ENCODE results near the gene C4A. TPM values are rescaled to one million over a fixed set of nuclear protein-coding genes. Genes with fewer than 3 reads are reported as not detected.

Gene C4A
- polyA plus RNA-seq, 1 donor (not counting 4 experiments of a cell fraction or from before 2014, with no cell fraction given) = 1.2 TPM

- H3K9me3 ChIP-seq (ENCODE audit: control insufficient read depth, low read depth, low read length) = no peaks in the 10 kb centered on the region
- no peaks in the 10 kb centered on the region for H4K20me1 ChIP-seq (ENCODE audit: control insufficient read depth, extremely low read depth, insufficient read depth, low read length)
- DNase-seq (ENCODE audit: low read depth, low spot score) (no peak), FAIRE-seq (no peak)
- dilution Hi-C loops (cut with MboI; ENCODE audit: extremely low pct_ligation_motif_present, low sequenced_read_pairs) = no loop called here
- H3K27me3 ChIP-seq (ENCODE audit: control insufficient read depth, extremely low read depth, insufficient read depth, low read length) = peaks cover 5% of the 10 kb centered on the region
- H3K9ac ChIP-seq (ENCODE audit: control insufficient read depth, extremely low read depth, insufficient read depth, low read length) = no peak overlapping the region
- no peaks in the 10 kb centered on the region for H3K79me2 ChIP-seq (ENCODE audit: control insufficient read depth, insufficient read depth, low read length)
- peaks cover 8 to 16% of the 10 kb centered on the region in 2 experiments for H3K36me3 ChIP-seq (ENCODE audit: control insufficient read depth in 2 of 2, extremely low read depth in 1 of 2, insufficient read depth in 2 of 2, low read length in 2 of 2)
- no peak overlapping the region for H2AFZ ChIP-seq (ENCODE audit: control insufficient read depth, low read length)
- no peak for TF ChIP-seq EZH2 (IDR thresholded peaks at IDR 0.05; ENCODE audit: low read length)
- TF ChIP-seq CTCF (optimal IDR thresholded peaks at IDR 0.05 in 1 of 3, IDR thresholded peaks at IDR 0.05 in 1 of 3, conservative IDR thresholded peaks at IDR 0.05 in 1 of 3; ENCODE audit: extremely low read depth in 1 of 3, insufficient read depth in 2 of 3, low read length in 3 of 3) = no peak
- H3K9me1 ChIP-seq (ENCODE audit: control insufficient read depth, extremely low read depth, insufficient read depth, low read length) = no peaks in the 10 kb centered on the region
- no peak overlapping the region for H3K4me2 ChIP-seq (ENCODE audit: control insufficient read depth, extremely low read depth, insufficient read depth, low read depth, low read length)
- no peak overlapping the region for H3K4me3 ChIP-seq (ENCODE audit: control insufficient read depth in 2 of 3, extremely low read depth in 1 of 3, insufficient read depth in 2 of 3, low read depth in 1 of 3, low read length in 3 of 3)
- H3K4me1 ChIP-seq (ENCODE audit: control insufficient read depth, extremely low read depth, insufficient read depth, low read length) = peaks cover 21% of the 10 kb centered on the region
- no peak overlapping the region for H3K27ac ChIP-seq (ENCODE audit: control insufficient read depth, insufficient read depth, low read length)
These were observed 34.0 kb upstream of the C4A start for GRCh38 chr6:31947864-31948263.

GRCh38 chr6:31948306-31948705 lies 33.6 kb upstream of the C4A start:
- FAIRE-seq (no peak), DNase-seq (ENCODE audit: low read depth, low spot score) (no peak)
- no peak overlapping the region for H3K9ac ChIP-seq (ENCODE audit: control insufficient read depth, extremely low read depth, insufficient read depth, low read length)
- no peaks in the 10 kb centered on the region for H4K20me1 ChIP-seq (ENCODE audit: control insufficient read depth, extremely low read depth, insufficient read depth, low read length)
- peaks cover 13 to 18% of the 10 kb centered on the region in 2 experiments for H3K36me3 ChIP-seq (ENCODE audit: control insufficient read depth in 2 of 2, extremely low read depth in 1 of 2, insufficient read depth in 2 of 2, low read length in 2 of 2)
- H3K4me2 ChIP-seq (ENCODE audit: control insufficient read depth, extremely low read depth, insufficient read depth, low read depth, low read length) = no peak overlapping the region
- no peak overlapping the region for H2AFZ ChIP-seq (ENCODE audit: control insufficient read depth, low read length)
- H3K79me2 ChIP-seq (ENCODE audit: control insufficient read depth, insufficient read depth, low read length) = no peaks in the 10 kb centered on the region
- no peak overlapping the region for H3K4me3 ChIP-seq (ENCODE audit: control insufficient read depth in 2 of 3, extremely low read depth in 1 of 3, insufficient read depth in 2 of 3, low read depth in 1 of 3, low read length in 3 of 3)
- H3K4me1 ChIP-seq (ENCODE audit: control insufficient read depth, extremely low read depth, insufficient read depth, low read length) = peaks cover 21% of the 10 kb centered on the region
- peaks cover 1% of the 10 kb centered on the region for H3K27me3 ChIP-seq (ENCODE audit: control insufficient read depth, extremely low read depth, insufficient read depth, low read length)
- no peaks in the 10 kb centered on the region for H3K9me3 ChIP-seq (ENCODE audit: control insufficient read depth, low read depth, low read length)
- dilution Hi-C loops (cut with MboI; ENCODE audit: extremely low pct_ligation_motif_present, low sequenced_read_pairs) = no loop called here
- TF ChIP-seq CTCF (optimal IDR thresholded peaks at IDR 0.05 in 1 of 3, IDR thresholded peaks at IDR 0.05 in 1 of 3, conservative IDR thresholded peaks at IDR 0.05 in 1 of 3; ENCODE audit: extremely low read depth in 1 of 3, insufficient read depth in 2 of 3, low read length in 3 of 3) (no peak), EZH2 (IDR thresholded peaks at IDR 0.05; ENCODE audit: low read length) (no peak)
- H3K27ac ChIP-seq (ENCODE audit: control insufficient read depth, insufficient read depth, low read length) = no peak overlapping the region
- H3K9me1 ChIP-seq (ENCODE audit: control insufficient read depth, extremely low read depth, insufficient read depth, low read length) = no peaks in the 10 kb centered on the region
